Lung (tissue), 12 donors: ENCODE results near the gene FAM217A. TPM values are rescaled to one million over a fixed set of nuclear protein-coding genes. Genes with fewer than 3 reads are reported as not detected.

Experiments used
- ATAC-seq: fragments of 200-7000 bp; cut with Tn5 transposase; one replicate; pipeline ENCODE4 v1.9.1; 2020; ENCODE audit warnings: moderate number of reproducible peaks; ENCODE audit not compliant: insufficient read depth, low FRiP score
- DNase-seq, 3 donors: peaks; one replicate each; pipeline ENCODE4 v3.0.0-alpha.2; 2013 to 2017
- H3K27ac ChIP-seq, 2 donors: one replicate each; pipeline ENCODE4 v1.5.1; 2013; ENCODE audit warnings: mild to moderate bottlenecking in 2 of 2, moderate library complexity in 2 of 2, control low read depth in 1 of 2, inconsistent platforms in 1 of 2, low read depth in 1 of 2, low read length in 1 of 2
- H3K27me3 ChIP-seq, 3 donors: one replicate each; pipeline ENCODE4 v1.5.1; 2013; ENCODE audit warnings: low read length in 2 of 3; ENCODE audit not compliant: control insufficient read depth in 3 of 3, insufficient read depth in 3 of 3
- H3K36me3 ChIP-seq, 4 donors: one replicate each; pipeline ENCODE4 v1.5.1; 2013; ENCODE audit warnings: low read length in 4 of 4, mild to moderate bottlenecking in 1 of 4, moderate library complexity in 1 of 4; ENCODE audit not compliant: control insufficient read depth in 4 of 4, insufficient read depth in 4 of 4
- H3K4me1 ChIP-seq, 5 donors: one replicate each; pipeline ENCODE4 v1.5.1; 2013; ENCODE audit warnings: low read length in 5 of 5, mild to moderate bottlenecking in 2 of 5, moderate library complexity in 1 of 5; ENCODE audit not compliant: control insufficient read depth in 5 of 5, insufficient read depth in 5 of 5
- H3K4me3 ChIP-seq: one replicate; pipeline ENCODE4 v1.5.1; 2013; ENCODE audit warnings: mild to moderate bottlenecking, control low read depth, moderate library complexity
- H3K9ac ChIP-seq, 2 donors: one replicate each; pipeline ENCODE4 v1.5.1; 2013; ENCODE audit warnings: low read length in 2 of 2, control low read depth in 1 of 2; ENCODE audit not compliant: insufficient read depth in 1 of 2
- H3K9me3 ChIP-seq, 4 donors: one replicate each; pipeline ENCODE4 v1.5.1; 2013; ENCODE audit warnings: low read length in 3 of 4, mild to moderate bottlenecking in 1 of 4, moderate library complexity in 1 of 4; ENCODE audit not compliant: control insufficient read depth in 4 of 4, insufficient read depth in 3 of 4
- WGBS, 2 donors: extraction: QIAGEN DNeasy Blood & Tissue Kit; methylation state at CpG; one replicate each; pipeline ENCODE4 v1.1.7; 2013; 5-methylcytosine and 5-hydroxymethylcytosine counted together
- polyA plus RNA-seq, 2 donors: library from polyadenylated mRNA; stranded (reverse); fragments of 200-250 nt; gene quantifications; one replicate each; pipeline ENCODE4 v1.2.1, GENCODE V29; 2013
- total RNA-seq, 2 donors: library from RNA; depleted of rRNA in 1 of 2; stranded (reverse); fragments of >200 nt in 1 of 2; gene quantifications; one replicate each; pipeline ENCODE4 v1.2.1, GENCODE V29; 2014 to 2021
- TF ChIP-seq, protein P1 (sequence below): IDR thresholded peaks from 2 replicates; pipeline ENCODE4 v1.5.1; 2012; ENCODE audit warnings: mild to moderate bottlenecking; ENCODE audit errors: control extremely low read depth, extremely low read depth
- donor health status: control.
- donor health status: control.
- donor health status: Bipolar disorder and iron deficiency.
- donor health status: healthy.
- donor health status: DM: yes; HTN: yes; CAD: no.

Gene FAM217A
- total and polyA plus RNA-seq, 4 donors = not detected

DNA sequence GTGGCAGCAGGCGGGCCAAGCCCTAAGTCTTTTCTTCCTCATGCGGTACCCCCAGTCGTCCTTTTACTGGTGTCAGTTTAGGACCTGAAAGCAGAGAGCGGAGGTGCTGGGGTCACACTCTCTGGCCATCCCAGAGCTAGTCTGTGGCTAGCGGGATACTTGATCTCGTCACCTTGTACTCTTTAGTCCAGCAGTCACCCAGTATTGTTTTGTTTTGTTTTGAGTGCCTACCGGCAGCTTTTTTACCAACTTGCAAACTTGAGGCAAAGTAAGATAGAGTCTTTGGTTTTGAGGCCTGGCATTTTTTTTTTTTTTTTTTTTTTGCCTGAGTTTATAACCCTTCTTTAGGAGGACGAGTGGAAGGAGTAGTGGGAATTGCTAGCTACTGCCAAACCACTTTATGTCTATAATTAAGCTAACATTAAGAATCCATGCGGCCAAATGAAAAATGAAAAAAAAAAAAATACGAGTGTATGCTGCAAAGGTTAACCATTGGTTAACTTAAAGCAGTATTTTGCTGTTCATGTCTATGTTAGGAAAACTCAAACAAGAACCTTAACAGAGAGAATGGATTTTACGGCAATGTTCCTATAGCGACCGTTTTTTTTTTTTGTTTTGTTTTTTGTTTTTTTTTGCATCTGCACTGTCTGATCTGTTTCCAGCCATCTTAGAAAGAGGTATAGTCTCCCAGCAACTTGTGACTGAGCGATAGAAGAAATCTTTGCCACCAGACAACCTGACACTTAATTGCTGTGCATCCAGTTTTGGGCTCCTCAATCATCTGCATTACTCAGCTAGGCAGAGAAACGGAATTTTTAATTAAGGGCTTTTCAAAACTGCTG is 56.9 kb downstream of the FAM217A start:
- no peak for ATAC-seq
- H3K27ac ChIP-seq = peak overlapping the region; percentile 97 to 98

DNA sequence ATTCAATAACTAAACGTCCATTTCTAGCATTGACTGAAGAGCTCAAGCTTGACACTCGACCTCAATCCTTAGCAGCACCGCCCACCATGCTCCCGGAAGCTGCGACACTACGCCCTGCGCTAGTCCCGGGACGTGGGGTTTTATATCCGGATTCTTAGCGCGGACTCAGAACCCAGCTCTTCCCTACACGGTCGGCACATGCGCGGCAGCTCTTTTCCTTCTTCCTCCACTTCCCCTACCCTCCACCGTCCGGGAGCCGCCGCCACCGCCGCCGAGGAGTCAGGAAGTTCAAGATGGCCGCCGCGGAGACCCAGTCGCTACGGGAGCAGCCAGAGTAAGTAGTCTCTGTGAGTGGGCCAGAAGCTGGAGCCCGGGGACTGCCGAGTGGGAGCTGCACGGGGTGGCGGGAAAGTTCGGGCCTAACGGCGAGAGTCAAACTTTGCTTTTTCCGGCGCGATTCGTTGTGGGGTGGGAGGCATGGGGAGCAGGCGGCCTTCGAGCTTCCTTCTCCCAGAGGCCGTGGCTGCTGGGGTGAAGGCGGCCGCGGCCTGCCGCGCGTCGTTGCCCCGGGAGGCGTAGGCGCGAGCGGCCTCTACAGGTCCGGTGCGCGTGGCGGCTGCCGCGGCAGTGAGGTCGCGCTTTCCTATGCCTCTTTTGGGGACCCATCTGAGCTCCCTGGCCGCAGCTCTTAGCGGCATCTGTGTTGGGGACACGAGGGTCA is 57.6 kb downstream of the FAM217A start:
- no peaks in the 10 kb centered on the region for H3K36me3 ChIP-seq
- H3K27me3 ChIP-seq = no peaks in the 10 kb centered on the region
- TF ChIP-seq, protein P1, sequence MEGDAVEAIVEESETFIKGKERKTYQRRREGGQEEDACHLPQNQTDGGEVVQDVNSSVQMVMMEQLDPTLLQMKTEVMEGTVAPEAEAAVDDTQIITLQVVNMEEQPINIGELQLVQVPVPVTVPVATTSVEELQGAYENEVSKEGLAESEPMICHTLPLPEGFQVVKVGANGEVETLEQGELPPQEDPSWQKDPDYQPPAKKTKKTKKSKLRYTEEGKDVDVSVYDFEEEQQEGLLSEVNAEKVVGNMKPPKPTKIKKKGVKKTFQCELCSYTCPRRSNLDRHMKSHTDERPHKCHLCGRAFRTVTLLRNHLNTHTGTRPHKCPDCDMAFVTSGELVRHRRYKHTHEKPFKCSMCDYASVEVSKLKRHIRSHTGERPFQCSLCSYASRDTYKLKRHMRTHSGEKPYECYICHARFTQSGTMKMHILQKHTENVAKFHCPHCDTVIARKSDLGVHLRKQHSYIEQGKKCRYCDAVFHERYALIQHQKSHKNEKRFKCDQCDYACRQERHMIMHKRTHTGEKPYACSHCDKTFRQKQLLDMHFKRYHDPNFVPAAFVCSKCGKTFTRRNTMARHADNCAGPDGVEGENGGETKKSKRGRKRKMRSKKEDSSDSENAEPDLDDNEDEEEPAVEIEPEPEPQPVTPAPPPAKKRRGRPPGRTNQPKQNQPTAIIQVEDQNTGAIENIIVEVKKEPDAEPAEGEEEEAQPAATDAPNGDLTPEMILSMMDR = no peak
- H3K9me3 ChIP-seq = no peaks in the 10 kb centered on the region
- peak; percentile 97 to 99 (median 98) for DNase-seq
- peak; percentile 85 for ATAC-seq
- H3K4me1 ChIP-seq = peaks cover 0 to 30% (median 26%) of the 10 kb centered on the region in 5 donors
- peak overlapping the region; percentile 97 to 98 for H3K27ac ChIP-seq
- H3K9ac ChIP-seq = peak overlapping the region; percentile 90 to 93
- WGBS, 2 donors = 0 to 1% methylated on average over 65 of the region's 65 CpGs
- H3K4me3 ChIP-seq = peak overlapping the region; percentile 77

More for the DNA sequence above, 56.9 kb downstream of the FAM217A start:
- no peaks in the 10 kb centered on the region for H3K27me3 ChIP-seq
- 3 to 4% methylated on average over 15 of the region's 15 CpGs for WGBS, 2 donors
- peak overlapping the region; percentile 90 to 93 for H3K9ac ChIP-seq
- peak overlapping the region; percentile 77 for H3K4me3 ChIP-seq
- H3K4me1 ChIP-seq = peaks cover 0 to 30% (median 25%) of the 10 kb centered on the region in 5 donors
- no peaks in the 10 kb centered on the region for H3K9me3 ChIP-seq
- DNase-seq = peak in 2 of 3 donors; percentile 42 to 61
- no peaks in the 10 kb centered on the region for H3K36me3 ChIP-seq
- TF ChIP-seq, protein P1 = no peak

DNA sequence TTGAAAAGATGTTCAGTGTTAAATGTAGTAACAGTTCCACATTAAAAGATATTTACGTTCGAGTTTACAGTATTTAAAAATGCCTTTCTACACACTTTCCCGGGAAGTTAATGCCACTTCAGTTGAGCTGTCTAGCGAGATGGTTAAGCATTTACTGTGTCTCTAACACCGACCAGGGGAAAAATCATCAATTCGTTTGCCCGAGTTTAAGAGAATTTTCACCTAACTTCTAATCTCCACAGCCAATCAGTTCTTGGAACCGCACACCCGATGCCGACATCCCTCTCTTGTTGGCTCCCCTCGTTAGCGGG is 58.2 kb downstream of the FAM217A start:
- TF ChIP-seq, protein P1 = no peak

More for the DNA sequence above, 58.2 kb downstream of the FAM217A start:
- Histone ChIP-seq H3K9ac (peak overlapping the region in 1 of 2 donors; percentile 93), H3K9me3 (no peaks in the 10 kb centered on the region), H3K36me3 (no peaks in the 10 kb centered on the region), H3K4me3 (peak overlapping the region; percentile 7), H3K27me3 (no peaks in the 10 kb centered on the region), H3K4me1 (peaks cover 0 to 30% (median 24%) of the 10 kb centered on the region in 5 donors), H3K27ac (peak overlapping the region; percentile 85 to 97)
- DNase-seq (no peak), ATAC-seq (no peak)
- WGBS, 2 donors = 0 to 2% methylated on average over 12 of the region's 12 CpGs
